GM21515 (cell line): ENCODE data around the gene MICAL2.

Source experiments
- ATAC-seq: cut with Tn5 transposase; IDR thresholded peaks from one replicate; pipeline ENCODE4 v1.9.1; 2021; ENCODE audit not compliant: unreplicated experiment

MICAL2 gene

DNA sequence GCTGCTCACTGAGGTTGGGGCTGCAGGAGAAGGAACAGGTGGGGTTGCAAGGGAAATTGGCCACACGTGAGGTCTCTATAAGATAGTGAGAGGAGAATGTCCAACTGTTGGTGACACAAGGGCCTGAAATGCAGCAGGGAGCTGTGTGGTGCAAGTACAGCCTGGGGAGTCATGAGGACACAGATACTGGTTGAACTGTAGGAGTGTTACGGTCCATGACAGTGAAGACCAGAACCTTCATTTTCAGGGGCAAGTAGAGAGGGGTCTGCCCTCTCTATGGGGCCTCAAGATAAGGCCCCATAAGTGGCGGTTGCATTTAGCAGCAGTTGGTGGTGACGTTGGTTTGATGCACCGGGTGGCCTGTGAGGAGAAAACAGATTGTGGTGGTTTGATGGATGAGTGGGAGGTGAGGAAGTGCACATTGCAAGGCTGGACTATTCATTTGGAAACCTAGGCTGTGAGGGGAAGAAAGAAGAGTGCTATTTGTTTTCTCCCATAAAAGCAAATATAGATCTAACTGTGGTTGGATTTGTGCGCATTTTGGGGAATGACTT is 39.4 kb downstream of the MICAL2 start:
- no peak for ATAC-seq

DNA sequence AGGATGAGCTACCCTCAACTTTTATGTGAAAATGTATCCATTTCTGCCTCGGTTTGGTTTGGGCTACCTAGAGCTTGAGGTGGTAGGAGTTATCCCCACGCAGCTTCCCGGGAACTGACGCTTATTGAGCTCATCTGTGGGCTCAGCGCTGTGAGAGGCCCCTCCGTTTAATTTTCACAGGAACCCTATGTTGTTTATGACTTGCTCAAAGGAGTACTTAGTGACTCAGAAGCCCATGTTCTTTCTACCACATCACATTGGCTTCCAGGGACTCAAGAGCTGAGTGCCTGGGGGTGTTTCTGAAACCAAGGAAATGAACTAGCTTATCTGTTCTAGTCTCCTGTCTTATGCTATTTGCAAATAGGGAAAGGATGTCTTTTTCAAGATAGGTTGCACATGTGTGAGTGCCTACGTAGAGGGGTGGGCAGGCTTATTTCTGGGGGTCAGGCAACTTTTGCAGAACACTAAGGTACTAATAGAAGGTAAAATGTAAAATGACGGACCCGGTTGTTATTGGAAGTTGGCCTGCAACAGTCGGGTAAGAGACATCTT is 40.5 kb downstream of the MICAL2 start:
- ATAC-seq = no peak

DNA sequence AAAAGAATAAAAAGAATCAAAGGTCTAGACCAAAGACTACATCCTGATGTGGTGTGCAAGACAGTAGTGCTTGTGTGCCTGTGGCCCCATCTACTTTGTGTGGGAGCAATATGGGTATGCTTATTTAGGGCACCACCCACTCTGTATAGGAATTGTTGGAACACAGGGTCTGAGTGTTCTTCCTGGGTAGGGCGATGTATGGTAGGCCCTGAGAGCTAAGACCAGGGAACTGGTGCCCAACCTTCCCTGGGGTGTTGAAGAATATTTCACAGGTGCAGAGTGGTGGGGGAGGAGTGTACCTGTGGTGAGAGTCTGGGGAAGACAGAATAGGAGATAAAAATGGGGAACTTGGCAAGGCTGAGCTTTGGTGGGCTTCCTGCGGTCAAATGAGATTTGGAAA is 41.9 kb downstream of the MICAL2 start:
- ATAC-seq = no peak

DNA sequence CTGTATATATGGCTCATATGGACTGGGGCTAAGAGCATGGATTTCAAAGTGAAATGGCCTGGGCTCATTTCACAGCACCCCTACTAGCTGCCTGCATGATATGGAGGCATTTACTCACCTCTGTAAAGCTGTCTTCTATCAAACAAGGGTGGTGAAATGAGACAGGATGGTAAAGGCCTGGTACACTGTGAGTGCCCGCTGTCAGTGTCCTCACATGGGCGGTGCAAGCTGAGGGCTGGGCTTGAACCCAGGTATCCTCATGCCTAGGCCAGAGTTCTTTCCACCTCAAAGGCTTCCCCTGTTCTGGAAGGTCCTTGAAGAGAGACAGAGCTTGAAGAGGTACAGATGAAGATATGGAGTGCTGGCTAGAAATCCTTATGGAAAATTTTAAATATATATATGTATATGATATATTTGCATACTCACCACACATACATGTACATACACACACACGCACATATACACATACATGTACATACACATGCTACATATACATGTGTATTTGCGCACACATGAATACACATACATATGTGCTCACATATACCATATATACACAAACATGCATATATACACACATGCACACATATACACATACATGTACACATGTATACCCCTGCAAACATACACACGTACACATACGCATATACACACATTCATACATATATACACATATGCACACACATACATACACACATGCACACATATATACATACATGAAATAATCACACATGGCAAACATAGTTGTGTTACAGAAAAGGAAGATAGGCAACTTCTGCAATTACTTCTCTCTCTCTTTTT is 44.7 kb downstream of the MICAL2 start:
- ATAC-seq = no peak

DNA sequence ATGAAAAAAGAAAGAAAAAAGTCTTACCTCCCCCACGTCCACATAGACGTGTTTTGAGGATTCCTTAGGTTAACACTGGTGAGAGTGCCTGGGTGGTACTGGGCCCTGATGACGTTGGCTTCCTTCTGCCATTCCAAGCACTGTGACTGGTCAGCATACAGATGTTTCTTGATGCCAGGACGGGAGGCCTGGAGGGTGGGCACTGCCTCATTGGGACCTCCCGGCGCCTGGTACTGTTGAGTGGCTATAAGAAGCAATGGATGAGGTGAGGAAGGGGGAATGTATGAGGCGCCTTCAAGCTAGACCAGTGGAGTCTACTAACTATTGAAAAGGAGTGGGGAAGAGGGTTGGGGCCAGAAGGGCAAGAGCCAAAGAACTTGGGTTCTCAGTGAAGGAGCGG is 45.3 kb downstream of the MICAL2 start:
- ATAC-seq = no peak

DNA sequence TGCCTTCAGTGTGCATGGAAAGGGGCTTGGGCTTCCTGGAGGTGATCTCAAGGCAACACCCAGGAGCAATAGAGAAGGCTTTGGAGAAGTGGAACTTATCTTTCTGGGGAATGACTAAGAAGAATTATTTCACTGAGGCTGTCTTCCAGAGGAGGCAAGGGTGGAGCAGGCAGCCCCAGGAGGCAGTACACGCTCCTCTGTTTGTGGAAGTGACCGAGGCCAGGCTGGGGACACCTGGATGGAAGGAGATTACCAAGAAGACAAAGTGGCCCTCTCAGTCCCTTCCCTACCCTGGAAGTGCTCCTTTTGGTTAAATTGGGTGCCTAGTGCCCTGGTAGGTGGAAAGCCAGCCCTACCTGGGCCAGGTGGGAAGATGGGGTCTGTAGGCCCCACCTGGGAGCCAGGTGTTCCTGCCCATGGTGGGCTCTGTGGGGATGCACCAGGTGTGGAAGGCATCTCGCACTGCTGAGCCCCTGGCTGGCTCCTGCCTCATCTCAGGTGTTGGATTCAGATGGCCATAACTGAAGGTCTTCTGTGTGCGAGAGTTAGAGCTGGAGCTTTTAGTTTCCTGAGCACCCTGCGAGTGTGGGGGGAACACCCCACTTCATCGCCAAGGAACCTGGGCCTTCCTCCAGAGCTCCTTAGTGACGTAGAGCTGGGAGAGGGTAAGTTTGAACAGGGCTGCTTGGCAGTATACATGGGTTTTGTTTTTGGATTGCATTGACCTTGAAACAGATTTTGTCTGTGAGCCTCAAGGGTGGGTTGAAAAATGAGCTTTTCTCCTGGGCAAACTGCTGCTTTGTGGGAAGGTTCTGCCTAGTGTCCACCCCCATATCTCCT is 46.1 kb downstream of the MICAL2 start:
- ATAC-seq = no peak

DNA sequence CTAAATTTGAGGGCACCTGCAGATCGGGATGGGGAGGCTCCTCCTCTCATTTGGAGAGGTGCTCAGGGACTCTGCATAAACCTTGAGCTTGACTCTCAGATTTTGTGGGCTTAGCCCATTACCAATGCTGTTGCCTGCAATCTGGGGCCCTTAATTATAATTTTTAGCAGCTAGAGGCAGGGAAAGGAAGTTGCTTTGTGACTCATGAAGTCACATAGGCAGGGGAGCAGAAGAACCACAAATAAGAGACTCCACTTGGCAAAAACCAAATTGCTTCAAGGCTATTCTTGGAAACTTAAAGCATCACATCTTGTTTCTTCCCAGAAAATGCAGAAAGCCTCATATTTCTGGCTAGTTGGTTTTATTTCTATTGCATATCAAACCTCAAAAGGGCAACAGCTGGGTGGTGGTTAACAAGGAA is 46.9 kb downstream of the MICAL2 start:
- no peak for ATAC-seq

DNA sequence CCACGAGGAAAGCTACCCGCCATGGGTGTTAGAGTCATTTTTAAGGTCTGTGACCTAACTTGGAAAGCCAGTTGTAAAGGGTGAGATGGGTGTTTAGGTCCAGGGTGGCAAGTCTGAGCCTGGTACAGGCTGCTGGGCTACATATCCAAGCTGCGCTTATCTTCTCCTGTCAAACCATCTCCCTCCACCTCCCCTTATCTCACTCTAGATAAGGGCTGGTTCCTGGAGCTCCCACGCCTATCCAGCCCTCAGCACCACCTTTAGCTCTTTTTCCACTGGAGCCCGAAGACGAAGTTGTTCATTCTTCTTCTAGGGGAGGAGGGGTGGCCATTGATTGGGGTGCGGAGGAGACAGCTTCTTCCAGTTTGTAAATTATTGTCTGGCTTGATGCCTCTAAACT is 48.5 kb downstream of the MICAL2 start:
- ATAC-seq = no peak

DNA sequence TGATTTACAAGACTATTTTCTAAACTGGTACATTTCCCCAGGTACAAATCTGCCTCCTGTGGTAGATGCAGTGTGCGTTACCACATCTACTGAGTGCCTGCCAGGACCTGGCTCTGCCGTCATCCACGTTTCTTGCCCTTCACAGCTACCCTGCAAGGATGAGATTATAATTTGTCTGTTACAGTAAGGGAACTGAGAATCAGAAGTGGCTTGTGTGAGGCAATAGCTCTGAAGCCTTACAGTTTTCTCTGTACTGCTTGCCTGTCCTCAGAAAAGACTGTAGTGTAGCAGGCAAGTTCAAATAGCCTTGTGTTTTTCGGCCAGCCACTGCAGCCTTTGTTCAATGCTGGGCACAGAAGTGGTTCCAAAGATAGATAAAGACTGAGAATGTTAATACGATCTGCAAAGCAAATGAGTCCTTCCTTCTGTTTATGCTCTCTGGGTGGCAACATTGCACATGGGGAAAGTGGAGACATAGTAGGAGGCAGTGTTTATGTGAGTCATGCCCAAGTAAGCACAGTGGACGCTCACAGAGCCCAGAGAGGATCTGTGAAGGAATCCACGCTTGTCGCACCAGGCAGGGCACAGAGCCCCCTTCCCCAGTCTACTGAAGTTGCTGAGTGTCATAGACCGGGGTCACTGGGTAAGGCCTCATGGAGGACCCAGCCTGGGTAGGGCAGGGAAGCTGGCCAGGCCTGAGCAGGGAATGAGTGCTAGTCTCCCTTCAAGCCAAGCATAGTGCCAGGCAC is 49.1 kb downstream of the MICAL2 start:
- ATAC-seq = no peak

DNA sequence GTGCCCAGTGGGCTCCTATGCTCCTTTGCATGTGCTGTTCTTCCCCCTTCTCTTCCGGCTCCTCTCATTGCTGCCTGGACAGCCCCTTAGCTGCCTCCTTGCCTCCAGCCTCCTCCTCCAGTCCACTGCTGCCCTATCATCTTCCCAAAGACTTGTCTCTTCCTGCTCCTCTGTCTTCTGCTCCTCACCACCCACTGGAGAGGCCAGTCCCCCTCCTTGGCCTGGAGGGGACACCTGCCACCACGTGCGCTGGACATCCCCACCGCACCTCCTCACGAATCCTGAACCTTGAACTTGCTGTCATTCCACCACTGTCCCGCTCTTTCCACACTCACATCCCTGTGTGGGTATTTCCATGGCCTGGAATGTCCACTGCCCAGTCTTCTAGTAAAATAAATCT is 49.8 kb downstream of the MICAL2 start:
- ATAC-seq = no peak

DNA sequence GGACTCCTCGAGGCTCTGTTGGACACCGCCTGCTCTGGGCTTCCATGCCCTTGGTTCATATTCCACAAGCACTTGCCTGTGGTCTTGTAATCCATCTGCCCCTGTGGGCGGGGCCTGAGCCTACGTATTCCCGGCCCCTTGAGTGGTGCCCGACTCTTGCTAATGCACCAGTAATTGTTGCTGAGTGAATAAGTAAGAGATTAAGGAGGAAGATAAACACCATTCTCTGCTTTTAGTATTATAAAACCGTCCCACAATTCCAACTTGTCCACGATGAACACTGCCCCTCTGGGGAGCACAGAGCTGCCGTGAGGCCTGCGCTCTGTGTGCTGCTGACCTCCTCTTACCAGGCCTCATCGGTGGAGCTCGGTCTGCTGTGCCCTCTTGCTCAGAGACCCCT is 50.3 kb downstream of the MICAL2 start:
- no peak for ATAC-seq

DNA sequence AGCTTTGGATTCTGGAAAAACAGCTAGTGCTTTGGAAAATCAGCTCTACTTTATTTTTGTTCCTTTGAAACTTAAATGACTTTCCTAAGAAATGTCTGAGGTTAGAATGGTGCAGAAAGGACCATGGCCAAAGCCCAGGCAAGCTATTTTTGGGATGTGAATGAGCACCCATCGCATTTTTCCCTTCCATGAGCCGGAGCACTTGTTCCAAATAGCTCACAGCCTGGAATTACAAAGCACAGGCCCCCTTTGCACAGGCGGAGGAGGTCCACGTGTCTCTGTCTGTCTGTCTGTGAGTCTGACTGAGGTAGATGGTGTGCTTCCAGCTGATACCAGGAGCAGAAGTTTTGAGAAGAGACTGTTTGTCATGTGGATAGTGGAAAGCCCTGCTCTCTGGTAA is 50.7 kb downstream of the MICAL2 start:
- no peak for ATAC-seq

DNA sequence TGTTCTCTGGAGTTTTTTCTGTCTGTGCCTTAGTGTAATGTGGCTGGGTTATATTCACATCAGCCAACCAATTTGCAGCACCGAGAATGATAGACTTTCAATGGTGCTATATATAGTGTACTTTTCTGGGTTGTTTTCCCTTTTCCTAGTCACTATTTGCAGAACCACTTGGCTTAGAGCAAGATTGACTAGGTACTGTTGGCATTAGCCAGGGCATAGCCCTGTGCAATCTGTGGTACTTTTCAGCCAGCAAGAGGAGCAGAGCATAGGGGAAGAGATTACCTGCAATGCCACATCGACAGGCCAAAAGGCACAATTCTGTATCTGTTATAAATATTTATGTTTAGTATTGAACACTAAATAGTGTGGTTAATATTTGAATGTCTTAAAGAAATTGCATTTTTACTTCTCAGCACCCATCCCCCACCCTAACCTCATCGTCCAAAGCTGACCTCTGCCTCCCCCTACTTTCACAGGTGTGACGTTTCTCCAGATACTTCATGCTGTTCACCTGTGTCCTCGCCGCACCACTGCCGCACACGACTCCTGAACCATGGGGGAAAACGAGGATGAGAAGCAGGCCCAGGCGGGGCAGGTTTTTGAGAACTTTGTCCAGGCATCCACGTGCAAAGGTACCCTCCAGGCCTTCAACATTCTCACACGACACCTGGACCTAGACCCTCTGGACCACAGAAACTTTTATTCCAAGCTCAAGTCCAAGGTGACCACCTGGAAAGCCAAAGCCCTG is 51.4 kb downstream of the MICAL2 start:
- ATAC-seq = no peak

DNA sequence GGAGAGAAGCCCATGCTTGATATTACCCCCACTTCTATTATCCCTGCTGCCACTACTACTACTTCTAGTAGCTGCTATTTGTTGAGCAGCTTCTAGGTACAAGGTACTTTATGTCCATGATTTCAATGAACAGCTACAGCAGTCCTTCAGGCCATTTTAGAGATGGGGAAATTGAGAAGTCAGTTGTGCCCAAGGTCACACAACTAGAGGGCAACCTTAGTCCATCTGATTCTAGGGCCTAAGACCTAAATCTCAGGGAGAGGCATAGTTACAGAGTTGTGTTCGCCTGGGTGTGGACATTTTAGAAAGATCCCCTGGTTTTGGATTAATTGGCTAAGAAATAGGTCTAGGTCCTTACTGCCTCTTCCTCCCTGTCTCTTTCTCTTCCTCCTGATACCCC is 52.3 kb downstream of the MICAL2 start:
- no peak for ATAC-seq

DNA sequence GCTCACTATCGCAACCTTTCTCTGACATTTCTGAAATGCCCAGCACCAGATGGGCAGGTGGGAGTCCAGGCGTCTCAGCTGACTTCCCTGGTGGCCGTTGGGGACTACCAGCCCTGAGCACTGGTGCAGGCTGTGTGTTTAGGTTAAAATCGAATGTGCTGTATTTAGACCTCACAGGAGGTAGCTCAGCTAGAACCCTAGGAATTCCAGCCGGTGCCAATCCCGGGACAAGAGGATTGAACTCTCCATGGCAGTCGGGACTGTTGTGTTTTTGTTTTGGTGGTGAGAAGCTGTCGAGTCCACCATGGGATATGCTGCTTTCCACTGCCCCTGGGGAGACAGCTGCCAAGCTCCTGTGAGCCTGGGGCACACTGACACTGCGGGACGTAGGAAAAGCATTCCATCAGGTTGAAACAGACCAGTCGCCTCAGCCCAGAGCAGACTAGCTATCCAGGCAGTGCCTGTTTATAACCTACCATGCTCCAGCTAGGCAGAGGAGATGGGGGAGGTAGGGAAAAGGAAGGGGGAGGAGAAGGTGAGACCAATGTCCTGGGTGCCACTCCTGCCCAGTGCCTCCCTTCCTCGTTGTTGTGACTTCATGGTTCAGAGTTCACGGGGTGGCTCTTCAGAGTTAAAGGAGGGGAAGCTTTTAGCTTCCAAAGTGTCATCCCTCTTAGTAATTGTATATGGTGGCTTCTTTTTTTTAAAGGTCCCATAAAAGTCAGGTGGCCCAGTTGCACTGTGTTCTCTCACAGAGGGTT is 53.0 kb downstream of the MICAL2 start:
- ATAC-seq = no peak

DNA sequence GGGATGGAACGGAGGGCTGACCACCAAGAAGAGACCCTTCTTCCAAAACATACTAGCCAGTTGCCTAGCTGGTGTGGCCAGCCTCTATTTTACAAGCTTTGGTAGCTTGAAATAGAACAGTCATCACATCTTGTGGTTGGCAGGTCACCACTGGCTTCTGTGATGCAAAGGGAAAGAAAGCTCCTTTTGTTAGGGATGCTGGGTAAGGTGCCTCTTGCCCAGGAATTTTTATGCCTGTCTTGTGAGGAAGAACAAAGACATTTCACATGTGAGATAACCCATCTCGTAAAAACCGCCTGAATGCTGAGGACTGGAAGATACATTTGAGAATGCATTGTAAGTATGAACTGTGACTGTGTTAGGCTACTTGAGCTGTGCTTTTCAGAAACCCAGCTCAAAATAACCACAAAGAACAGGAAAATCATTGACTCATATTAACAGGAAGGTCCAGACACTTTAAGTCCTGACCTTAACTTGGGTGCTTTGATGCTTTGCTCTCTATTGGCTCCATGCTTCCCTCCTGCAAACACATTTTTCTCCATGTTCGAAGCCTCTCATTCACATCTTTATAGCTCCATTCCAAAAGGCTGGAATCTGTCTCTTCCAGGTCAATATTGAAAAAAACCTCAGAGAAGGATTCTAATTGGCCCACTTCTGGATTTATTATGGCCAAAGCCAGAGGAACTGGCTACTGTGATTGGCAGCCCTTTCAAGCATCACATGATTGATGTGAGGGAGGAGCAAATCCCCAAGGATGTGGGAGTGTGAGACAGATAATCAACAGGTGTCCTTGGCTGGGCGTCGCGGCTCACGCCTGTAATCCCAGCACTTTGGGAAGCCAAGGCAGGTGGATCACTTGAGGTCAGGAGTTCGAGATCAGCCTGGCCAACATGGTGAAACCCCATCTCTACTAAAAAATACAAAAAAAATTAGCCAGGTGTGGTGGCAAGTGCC is 53.9 kb downstream of the MICAL2 start:
- no peak for ATAC-seq

DNA sequence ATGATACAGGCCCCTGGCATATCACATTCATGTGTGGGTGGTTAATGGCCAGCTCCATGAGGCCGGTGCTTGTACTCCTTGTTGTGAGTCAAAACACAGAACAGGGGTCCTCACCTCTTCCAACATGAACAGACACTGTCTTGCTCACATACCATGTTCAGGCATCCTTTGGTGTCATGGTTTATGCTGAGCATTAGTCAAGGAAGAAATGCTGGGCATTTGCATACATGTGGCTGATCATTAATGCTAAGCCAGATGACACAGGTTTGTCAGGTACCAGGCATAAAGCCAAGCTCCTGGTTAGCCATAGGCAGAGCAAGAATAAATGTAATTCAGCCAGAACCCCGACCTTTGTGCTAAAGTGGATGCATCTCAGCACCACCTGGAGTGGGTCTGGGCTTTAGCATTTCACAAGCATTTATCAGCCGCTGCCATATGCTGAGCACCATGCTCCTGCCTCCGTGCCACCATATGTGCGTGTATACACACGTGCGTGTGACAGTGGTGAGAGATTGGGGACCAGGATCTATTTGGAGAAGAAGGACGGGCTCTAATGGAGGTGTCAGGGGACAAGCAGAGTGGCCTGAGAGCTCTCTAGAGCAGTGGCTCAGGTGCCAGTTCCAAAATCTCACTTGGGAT is 55.0 kb downstream of the MICAL2 start:
- ATAC-seq = no peak
